HG03060 (cell line): ENCODE results near the gene RNF166.

Experiments
- ATAC-seq: cut with Tn5 transposase; IDR thresholded peaks from one replicate; pipeline ENCODE4 v1.9.1; 2021; ENCODE audit warnings: low read depth, moderate number of reproducible peaks; ENCODE audit not compliant: unreplicated experiment

RNF166 gene

GRCh38 chr16:88724855-88725555, 18.8 kb upstream of the RNF166 start:
- ATAC-seq, result no peak

- no peak for ATAC-seq
Measured at GRCh38 chr16:88723911-88724310, 17.7 kb upstream of the RNF166 start.

- ATAC-seq, result no peak
Measured at GRCh38 chr16:88723507-88723887, 17.3 kb upstream of the RNF166 start.

- no peak for ATAC-seq
Measured at GRCh38 chr16:88722784-88723506, 16.7 kb upstream of the RNF166 start.

GRCh38 chr16:88721815-88722755, 15.9 kb upstream of the RNF166 start:
- ATAC-seq, result no peak

GRCh38 chr16:88721236-88721635, 15.0 kb upstream of the RNF166 start:
- ATAC-seq, result no peak

- no peak for ATAC-seq
Measured at GRCh38 chr16:88720396-88720970, 14.3 kb upstream of the RNF166 start.

GRCh38 chr16:88719933-88720296, 13.7 kb upstream of the RNF166 start:
- ATAC-seq, result no peak

- no peak for ATAC-seq
Measured at GRCh38 chr16:88719267-88719932, 13.2 kb upstream of the RNF166 start.

GRCh38 chr16:88718178-88718577, 12.0 kb upstream of the RNF166 start:
- ATAC-seq, result no peak

- no peak for ATAC-seq
Measured at GRCh38 chr16:88716601-88717001, 10.4 kb upstream of the RNF166 start.

GRCh38 chr16:88716201-88716600, 10.0 kb upstream of the RNF166 start:
- no peak for ATAC-seq

GRCh38 chr16:88715312-88716190, 9.3 kb upstream of the RNF166 start:
- no peak for ATAC-seq

- ATAC-seq, result no peak
Measured at GRCh38 chr16:88714420-88715302, 8.5 kb upstream of the RNF166 start.

GRCh38 chr16:88713568-88714419, 7.6 kb upstream of the RNF166 start:
- no peak for ATAC-seq

- ATAC-seq, result no peak
Measured at GRCh38 chr16:88713054-88713453, 6.8 kb upstream of the RNF166 start.

GRCh38 chr16:88712362-88712979, 6.3 kb upstream of the RNF166 start:
- no peak for ATAC-seq
